ENCODE measurements around the gene IFI27L2. TPM values are rescaled to one million over a fixed set of nuclear protein-coding genes. Genes with fewer than 3 reads are reported as not detected.
"Not testable (repeated sequence)": the region's sequence is repeated elsewhere in the genome, so short reads cannot be mapped to it uniquely, and the experiment has no call there.

Gene IFI27L2, protein sequence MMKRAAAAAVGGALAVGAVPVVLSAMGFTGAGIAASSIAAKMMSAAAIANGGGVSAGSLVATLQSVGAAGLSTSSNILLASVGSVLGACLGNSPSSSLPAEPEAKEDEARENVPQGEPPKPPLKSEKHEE
- total RNA-seq (2014; rRNA removed; shearing (Covaris generic)) = 35.8 and 57.6 TPM in 2 replicates
- 63.4 and 77.5 TPM in 2 replicates for polyA plus RNA-seq (2015; cell fraction: cytosol; rRNA removed)
- polyA plus RNA-seq (2015; cell fraction: nucleus; rRNA removed) = 26.0 and 37.5 TPM in 2 replicates

DNA sequence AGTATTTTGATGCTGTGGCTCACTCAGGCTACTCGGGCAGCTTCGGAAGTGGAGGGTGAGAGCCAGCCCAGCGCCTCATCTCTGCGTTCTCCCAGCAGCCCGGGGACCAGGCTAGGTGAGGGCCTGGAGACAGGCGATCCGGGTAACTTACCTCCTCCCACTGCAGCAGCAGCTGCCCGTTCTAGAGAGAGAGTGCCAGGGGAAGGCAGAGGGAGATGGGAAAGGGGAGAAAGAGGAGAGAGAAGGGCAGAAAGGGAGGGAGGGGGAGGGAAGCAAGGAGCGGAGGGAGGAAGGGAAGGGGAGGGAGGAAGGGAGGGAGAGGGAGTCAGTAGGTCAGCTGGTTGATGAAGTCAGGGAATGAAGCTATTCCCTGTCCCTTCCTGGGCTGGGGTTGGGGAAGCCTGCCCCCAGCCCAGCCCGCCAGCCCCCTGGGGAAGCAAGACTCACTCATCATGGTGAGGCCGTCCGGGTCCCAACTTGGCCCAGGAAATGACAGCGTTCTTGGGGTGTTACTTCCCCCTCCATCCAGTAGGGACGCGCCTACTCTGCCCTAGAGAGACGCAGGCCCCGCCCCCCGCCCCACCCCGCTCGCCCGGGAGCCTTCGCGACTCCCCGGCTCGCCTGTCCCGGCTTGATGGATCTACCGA, at the start of gene IFI27L2:
Gene IFI27L2, minus strand, starts transcription at position 494 of the 647 bp plus-strand sequence. Its CDS starts 40 bp downstream, at position 454.
- DNase-seq (ENCODE audit: low read depth) = peak; percentile 82

DNA sequence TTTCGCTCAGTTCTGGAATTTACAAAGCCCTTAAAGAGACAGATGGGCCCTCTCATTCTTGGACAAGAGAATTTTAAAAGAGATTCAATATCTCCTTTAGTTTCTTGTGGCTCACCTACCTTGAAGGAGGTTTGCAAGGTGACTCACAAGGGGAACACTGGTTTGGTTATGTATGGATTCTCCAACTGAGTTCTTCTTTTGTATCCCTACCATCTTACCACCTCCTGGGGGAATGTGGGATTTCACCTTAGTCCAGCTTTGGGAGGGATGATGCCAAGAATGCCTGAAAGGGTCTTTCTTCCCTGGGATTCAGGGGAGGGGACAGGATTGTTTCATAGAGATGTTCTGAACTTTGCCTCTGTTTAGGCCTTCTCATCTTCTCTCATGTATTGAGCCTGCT, 48.4 kb upstream of the IFI27L2 start:
- DNase-seq (ENCODE audit: low read depth) = no peak

DNA sequence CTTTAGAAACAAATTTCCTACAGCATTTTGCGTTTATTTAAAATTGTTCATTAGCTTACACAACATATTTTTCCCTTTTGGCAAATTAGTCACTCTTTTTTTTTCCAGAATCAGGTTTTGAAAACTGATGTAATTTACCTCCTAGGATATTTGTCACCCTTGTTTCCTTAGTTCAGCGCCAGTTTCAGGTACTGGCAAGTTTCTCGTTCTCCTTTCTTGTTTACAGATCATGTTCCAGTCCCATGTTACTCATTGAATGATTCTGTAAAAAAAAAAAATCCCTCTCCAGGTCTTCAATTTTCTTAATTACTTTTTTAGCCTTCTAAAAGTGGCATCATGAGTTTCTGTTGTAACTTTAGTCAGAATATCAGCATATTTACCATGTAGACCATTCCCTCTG, 47.4 kb upstream of the IFI27L2 start:
- no peak for DNase-seq (ENCODE audit: low read depth)

DNA sequence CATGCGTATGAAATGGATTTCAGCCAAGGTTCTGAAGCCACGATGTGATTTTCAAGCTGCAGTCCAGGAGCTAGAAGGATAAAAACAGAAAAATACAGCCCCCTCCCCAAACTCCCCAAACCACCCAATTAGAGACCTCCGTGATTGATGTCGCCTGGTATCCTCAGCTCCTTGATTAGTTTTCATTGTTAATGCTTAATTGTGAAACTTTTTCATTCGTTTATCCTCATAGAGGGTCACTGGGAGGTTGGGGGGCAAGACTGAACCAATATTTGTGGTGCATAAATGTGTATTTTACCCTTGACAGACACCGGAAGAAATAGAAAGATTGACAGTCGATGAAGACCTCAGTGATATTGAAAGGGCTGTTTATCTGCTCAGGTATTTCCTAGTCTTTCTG, 46.3 kb upstream of the IFI27L2 start:
- no peak for DNase-seq (ENCODE audit: low read depth)

DNA sequence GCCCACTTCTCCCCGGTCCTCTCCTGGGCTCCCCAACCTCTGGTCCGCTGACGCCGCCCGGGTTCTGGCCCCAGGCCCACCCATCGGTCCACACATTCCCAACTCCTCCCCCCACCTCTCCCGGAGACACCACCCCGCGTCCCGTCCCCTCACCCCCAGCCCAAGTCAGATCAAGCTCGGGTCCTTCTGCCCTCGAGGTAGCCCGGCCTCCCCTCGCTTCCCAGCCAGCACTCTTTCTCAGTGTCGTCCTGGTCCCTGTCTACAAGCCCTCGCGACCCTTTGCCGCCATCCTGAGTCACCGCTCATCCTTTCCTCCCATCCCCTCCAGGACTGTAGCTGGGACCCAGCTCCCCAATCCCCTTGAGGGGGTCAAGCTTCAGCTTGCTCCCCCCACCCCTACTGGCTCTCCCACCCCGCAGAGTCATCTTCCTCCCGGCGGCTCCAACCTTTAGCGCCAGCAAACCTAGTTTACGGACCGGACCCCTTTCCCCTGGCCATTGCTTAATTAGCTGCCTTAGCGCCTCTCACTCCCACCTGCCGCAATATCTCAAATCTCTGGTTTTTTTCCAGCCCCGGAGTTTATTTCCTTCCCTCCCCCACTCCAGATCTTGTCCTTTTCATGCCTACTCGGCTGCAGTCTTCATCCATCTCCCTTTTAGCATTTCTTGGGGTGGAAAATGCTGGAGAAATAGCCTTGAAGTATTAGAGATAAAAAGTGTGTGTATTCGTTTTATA, 45.8 kb upstream of the IFI27L2 start:
- DNase-seq (ENCODE audit: low read depth) = no peak

DNA sequence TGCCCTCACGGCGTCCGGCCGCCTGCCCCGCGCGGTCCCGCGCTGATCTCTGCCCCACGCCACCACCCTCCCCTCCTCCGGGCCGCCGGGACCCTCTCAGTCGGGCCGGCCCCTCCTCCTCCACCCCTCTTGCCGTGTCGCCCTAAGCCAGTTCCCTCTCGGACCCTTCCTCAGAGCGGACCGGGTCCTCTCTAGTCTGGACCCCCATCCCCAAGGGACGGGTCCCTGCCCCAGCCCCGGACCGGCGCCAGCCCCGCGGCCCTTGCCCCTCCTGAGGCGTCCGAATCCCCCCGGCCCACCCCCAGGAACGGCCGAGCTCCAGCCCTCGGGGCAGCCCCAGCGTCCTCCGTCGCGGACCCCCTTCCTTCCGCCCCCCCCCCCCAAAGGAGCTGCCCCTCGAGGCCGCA, 45.2 kb upstream of the IFI27L2 start:
- DNase-seq (ENCODE audit: low read depth) = no peak

DNA sequence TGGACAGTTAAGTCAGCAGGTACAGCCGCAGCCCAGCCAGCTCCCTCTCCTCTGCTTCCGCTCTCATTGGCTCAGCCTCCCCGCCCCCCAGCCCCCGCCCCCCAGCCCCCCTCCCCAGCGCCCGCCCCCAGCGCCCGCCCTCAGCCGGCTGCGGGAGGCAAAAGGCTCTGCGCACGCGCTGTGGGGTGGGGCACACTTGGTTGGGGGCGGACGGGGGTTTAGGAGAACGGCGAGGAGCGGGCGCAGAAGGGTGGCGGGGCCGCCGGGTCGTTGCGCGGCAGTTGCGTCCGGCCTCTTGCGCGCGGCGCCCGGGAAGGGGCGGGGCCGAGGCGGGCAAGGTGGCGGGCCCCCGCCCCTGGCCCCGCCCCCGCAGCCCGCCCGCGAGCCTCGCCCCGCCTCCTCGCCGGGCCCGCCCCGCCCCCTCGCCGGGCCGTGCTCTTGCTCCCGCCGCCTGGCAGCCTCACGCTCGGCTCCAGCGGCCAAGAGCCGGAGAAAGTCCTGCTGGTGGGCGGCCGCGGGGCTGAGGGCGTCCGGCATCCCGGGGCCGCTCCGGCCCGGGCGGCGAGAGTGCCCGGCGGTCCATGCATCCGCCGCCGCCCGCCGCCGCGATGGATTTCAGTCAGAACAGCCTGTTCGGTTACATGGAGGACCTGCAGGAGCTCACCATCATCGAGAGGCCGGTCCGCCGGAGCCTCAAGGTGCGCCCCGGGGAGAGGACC, 44.6 kb upstream of the IFI27L2 start, which contains the start of gene PPP4R4:
Gene PPP4R4, plus strand, starts transcription at position 438 of the 719 bp plus-strand sequence. Its CDS starts 144 bp downstream, at position 582.
- peak; percentile 73 for DNase-seq (ENCODE audit: low read depth)

DNA sequence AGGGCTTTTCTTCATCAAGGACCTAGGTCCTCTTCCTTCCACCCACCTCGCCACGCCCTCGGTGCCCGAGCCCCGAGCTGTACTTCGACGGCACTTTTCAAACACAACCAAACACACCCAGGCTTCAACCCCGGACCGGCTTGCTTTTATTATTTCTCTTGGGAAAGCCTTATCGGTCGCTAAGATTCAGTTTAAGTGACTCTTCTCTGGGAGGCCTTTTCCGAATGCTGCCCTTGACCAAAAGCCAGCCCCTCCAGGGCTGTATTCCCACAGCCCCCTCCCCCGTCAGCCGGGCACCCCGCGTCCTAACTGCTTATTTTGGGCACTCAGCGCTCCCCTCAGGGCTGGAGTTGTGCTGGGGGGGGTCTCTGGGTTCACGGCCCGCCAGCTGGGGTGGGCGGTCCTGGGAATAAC, 44.1 kb upstream of the IFI27L2 start:
- no peak for DNase-seq (ENCODE audit: low read depth)

DNA sequence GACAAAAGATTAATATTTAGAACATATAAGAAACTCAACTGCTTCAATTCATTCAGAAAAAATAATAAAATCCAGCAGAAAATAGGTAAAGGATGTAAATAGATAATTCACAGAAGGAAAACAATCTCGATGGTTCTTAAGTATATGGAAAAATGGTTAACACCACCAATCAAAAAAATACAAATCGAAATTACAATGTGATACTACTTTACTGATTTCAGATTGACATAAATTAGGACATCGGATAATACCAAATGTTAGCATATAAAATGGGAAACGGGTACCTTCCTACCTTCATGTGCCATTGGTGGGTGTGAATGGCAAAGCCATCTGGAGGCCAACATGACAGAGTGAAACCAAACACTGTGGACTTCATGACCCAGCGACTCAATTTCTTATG, 43.1 kb upstream of the IFI27L2 start:
- DNase-seq (ENCODE audit: low read depth) = no peak

DNA sequence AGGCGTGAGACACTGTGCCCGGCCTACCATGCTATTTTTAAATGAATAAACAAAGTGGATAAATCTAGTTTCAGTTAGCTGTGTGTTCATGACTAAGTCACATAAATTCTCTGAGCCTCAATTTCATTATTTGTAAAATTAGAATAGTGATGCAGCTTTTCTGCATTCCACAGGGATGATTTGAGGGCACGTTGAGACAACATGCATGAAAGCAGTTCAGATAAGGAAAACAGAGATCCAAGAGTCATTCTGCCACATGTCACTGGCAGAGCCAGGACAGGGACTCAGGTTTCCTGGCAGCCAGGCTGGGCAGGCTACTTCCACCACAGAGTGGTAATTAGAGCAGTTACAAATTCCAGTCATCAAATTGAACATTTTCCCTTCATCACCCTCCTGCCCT, 41.8 kb upstream of the IFI27L2 start:
- peak; percentile 35 for DNase-seq (ENCODE audit: low read depth)

DNA sequence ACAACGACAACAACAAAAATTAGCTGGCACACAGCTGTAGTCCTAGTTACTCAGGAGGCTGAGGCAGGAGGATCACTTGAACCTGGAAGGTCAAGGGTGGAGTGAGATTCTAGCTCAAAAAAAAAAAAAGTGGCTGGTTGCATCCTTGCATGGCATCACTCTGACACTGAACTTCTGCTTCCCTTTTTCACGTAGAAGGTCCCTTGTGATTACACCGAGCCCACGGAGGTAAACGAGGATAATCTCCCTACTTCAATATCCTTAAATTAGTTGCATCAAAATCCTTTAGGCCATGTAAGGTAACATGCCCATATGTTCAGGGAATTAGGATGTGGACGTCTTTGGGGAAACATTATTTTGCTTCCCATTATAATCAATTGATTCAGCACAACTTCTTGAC, 40.7 kb upstream of the IFI27L2 start:
- DNase-seq (ENCODE audit: low read depth) = no peak

DNA sequence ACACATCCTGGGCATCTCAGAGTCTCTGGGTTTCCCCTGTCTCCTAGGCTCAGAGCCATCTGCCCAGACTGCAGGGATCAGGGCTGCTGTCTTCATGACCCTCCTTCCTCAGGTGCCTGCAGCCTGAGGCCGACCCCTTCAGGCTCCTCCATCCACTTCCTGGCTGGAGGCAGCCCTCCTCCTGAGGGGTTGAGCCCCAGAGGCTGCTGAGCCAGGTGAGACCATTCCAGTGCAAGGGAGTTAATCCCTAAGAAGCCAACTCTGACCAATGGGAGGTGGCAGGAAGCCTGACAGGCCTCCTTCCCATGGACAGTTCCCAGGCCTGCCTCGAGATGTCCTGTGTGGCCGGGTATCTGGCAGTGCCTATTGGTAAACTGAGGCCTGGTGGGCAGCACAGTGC, 36.3 kb upstream of the IFI27L2 start:
- DNase-seq (ENCODE audit: low read depth) = no peak

DNA sequence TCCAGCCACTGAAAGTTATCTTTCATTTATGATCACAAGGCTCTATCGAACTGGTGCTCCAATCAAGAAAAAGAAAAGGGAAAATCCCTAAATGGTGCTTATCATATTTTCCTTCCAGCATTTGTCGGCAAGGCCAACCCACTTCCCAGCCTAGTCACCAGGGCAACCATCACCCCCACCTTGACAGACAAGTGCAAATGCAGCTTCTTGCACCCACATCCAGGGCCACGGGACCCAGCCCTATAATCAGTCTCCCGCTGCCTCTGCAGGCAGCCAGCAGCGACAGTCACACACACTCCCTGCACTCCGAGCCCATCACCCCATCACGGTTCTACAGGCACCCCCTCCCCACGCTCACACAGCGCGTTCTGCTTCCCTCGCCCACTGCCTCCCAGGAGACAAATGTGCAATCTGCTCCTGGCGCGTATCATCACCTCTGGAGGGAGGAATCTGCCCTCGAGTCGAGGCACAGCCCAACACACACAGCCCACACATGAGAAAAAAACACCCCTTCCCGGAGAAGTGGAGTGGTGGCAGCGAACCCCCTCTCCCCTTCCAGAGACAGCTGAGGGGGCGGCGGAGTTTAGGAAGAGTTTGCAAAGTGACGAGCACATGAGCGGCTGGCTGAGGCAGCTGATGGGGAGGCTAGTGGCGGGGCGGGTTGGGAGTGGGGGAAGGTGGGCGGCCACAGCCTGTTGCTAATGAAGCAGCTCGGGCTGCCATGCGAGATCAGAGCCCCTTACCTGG, 35.5 kb upstream of the IFI27L2 start:
- DNase-seq (ENCODE audit: low read depth) = no peak

DNA sequence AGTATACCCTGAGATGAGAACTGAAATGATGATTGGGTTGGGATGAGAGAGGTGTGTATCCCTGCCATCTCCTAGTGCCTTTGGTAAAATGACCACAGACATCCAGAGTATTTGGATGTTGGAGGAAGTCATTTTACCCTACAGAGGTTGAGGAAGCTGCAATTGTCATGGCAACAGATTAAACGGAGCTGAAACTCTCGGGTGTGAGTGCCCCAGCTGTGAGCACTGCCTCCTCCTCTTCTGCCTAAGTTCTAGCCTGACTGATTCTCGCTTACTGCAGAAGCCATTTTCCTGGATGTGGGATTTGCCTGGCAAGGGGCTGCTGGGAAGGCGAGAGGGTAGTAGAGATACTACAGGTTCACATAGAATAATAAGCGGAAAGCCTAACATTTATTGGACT, 34.4 kb upstream of the IFI27L2 start:
- no peak for DNase-seq (ENCODE audit: low read depth)

DNA sequence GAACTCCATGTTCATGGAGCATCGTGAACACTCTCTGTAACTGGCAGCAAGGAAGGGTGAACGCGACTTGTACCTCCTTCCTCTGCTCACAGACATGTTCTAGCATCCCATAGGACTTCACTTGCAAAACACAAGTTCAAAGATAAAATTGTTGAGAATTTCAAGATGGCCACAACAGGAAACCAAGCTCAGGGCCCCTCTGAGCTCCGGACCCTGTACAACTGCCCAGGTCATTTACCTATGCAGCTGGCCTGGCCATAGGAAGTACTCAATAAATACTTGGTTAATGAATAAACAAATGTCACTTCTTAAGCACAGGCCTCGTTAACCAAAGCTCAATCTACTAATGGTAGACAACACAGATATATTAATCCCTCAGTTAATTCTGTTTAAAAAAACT, 33.1 kb upstream of the IFI27L2 start:
- DNase-seq (ENCODE audit: low read depth) = no peak

DNA sequence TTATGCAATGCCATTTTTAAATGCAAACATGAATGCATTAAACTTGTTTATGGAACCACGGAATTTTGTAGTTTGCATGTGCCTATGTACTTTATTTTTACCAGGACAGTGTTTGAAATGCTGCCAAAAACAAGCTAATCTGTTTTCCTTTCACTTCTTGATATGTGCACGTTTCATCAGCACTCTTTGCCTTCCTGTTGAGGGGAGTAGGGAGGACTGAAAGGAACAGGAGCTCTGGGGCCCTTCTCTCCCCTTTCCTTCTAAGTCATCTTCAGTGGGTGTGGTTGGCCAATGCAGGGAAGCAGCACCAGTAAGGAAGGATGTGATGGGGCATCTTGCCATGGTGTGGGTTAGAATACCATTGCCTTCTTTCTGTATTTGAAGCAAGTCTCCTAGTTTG, 32.6 kb upstream of the IFI27L2 start:
- DNase-seq (ENCODE audit: low read depth) = no peak

DNA sequence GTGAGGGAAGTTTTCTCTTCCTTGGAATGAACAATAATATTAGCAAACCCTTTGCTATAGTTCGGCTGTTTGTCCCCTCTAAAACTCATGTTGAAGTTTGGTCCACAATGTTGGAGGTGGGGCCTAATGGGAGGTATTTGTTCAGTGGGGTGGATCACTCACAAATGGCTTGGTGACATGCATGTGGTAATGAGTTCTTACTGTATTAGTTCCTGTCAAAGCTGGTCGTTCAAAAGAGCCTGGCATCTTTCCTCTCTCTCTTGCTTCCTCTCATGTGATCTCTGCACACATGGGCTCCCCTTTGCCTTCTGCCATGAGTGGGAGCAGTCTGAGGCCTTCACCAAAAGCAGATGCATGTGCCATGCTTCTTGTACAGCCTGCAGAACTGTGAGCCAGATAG, 31.7 kb upstream of the IFI27L2 start:
- DNase-seq (ENCODE audit: low read depth) = no peak

DNA sequence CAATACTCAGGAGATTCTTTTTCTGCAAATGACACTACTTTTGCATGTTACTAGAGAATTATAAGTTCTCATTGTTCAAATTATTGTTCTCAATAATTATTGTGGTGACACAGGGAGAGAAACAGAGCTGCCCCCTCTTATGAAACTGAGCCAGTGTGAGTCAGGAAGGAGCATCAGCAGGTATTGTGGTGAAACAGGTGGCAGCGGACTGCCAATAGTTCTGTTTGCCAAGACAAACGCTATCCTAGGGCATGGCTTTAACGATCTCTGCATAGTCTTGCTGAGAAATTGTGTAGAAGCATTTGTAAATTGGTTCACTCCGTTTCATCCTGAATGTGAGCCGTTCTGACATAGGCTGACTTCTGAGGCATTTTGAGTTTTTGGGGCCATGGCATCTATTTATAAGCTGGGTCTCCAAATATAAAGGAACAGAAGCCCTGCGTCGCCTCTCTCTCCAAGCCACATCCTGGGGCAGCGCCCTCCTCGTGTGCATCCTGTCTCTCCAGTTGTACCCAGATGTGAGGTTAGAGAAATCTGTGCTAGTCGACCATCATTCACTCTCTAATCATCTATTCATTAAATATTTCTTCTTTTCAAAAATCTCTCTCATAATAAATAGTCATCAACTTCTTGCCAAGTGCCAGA, 29.0 kb upstream of the IFI27L2 start:
- DNase-seq (ENCODE audit: low read depth) = no peak

DNA sequence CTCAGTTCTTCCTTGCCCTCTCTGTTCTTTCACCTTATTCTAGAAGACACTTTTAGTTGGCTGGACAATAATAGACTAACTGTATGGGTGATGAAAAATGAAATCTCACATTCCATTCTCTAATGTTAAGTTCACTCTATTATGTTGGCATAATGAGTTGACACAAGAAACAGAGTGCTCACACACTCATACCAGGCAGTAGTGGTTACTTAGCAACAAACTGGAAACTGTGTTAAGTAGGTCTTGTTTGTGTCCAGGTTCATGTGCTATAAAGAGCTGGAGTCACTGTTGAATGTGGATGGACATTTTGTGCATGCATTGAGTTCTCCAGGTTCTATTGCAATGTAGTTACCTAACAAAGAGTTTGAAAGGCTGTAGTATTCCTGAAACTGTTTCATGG, 27.8 kb upstream of the IFI27L2 start:
- DNase-seq (ENCODE audit: low read depth) = no peak

DNA sequence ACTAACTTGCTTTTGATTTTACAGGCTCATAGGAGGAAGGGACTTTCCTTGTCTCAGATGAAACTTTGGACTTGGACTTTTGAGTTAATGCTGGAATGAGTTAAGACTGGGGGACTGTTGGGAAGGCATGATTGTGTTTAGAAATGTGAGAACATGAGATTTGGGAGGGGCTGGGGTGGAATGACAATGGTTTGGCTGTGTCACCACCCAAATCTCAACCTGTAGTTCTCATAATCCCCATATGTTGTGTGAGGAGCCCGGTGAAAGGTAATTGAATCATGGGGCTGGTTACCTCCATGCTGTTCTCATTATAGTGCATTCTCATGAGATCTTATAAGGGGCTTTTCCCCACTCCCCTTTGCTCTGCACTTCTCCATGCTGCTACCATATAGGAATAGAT, 26.7 kb upstream of the IFI27L2 start:
- DNase-seq (ENCODE audit: low read depth) = not testable (repeated sequence)

Measured in HT1080 (cell line).